ENCODE measurements around the gene PTTG1. TPM values are rescaled to one million over a fixed set of nuclear protein-coding genes. Genes with fewer than 3 reads are reported as not detected.

PTTG1 gene
- total and polyA plus RNA-seq, 9 donors, result 0.77 to 12.9 (median 3.6) TPM; not detected in 1

GRCh38 chr5:160441311-160441781, 19.7 kb downstream of the PTTG1 start:
- no peak for TF ChIP-seq POLR2A (IDR thresholded peaks at IDR 0.05)
- no peak overlapping the region for H3K27ac ChIP-seq
- no peak overlapping the region for H3K4me3 ChIP-seq
- no peaks in the 10 kb centered on the region for H3K36me3 ChIP-seq
- H3K9me3 ChIP-seq, result no peaks in the 10 kb centered on the region
- H3K4me1 ChIP-seq (ENCODE audit: insufficient read depth), result no peaks in the 10 kb centered on the region
- no peaks in the 10 kb centered on the region for H3K27me3 ChIP-seq
- WGBS, 3 donors, result 15 to 54% (median 54%) methylated on average over 1 of the region's 1 CpG
- intact Hi-C loops (cut with DNase I), result no loop called here
- no peak for DNase-seq

GRCh38 chr5:160442824-160443431, 21.3 kb downstream of the PTTG1 start:
- Histone ChIP-seq H3K9me3 (no peaks in the 10 kb centered on the region), H3K27me3 (no peaks in the 10 kb centered on the region), H3K27ac (no peak overlapping the region), H3K4me1 (ENCODE audit: insufficient read depth) (no peaks in the 10 kb centered on the region), H3K4me3 (no peak overlapping the region), H3K36me3 (no peaks in the 10 kb centered on the region)
- no peak for DNase-seq
- intact Hi-C loops (cut with DNase I), result no loop called here
- TF ChIP-seq POLR2A (IDR thresholded peaks at IDR 0.05) (no peak), EP300 (IDR thresholded peaks at IDR 0.05) (no peak), CTCF (IDR thresholded peaks at IDR 0.05) (no peak)
- 81 to 85% (median 84%) methylated on average over 4 of the region's 4 CpGs for WGBS, 3 donors

GRCh38 chr5:160444407-160444806, 22.8 kb downstream of the PTTG1 start:
- 69 to 80% (median 71%) methylated on average over 1 of the region's 1 CpG for whole genome bisulfite sequencing, 3 donors
- DNase-seq, result no peak
- no peaks in the 10 kb centered on the region for H3K4me1 ChIP-seq (ENCODE audit: insufficient read depth)
- TF ChIP-seq EP300 (IDR thresholded peaks at IDR 0.05) (no peak), POLR2A (IDR thresholded peaks at IDR 0.05) (no peak), CTCF (IDR thresholded peaks at IDR 0.05) (no peak)
- intact Hi-C loops (cut with DNase I), result no loop called here
- no peak overlapping the region for H3K4me3 ChIP-seq
- H3K9me3 ChIP-seq, result no peaks in the 10 kb centered on the region
- no peak overlapping the region for H3K27ac ChIP-seq
- no peaks in the 10 kb centered on the region for H3K27me3 ChIP-seq
- no peaks in the 10 kb centered on the region for H3K36me3 ChIP-seq

GRCh38 chr5:160445132-160445531, 23.5 kb downstream of the PTTG1 start:
- no peaks in the 10 kb centered on the region for H3K36me3 ChIP-seq
- WGBS, 3 donors, result 58 to 78% (median 61%) methylated on average over 1 of the region's 1 CpG
- DNase-seq, result no peak
- no peak overlapping the region for H3K4me3 ChIP-seq
- H3K9me3 ChIP-seq, result no peaks in the 10 kb centered on the region
- TF ChIP-seq CTCF (IDR thresholded peaks at IDR 0.05) (no peak), POLR2A (IDR thresholded peaks at IDR 0.05) (no peak), EP300 (IDR thresholded peaks at IDR 0.05) (no peak)
- no peaks in the 10 kb centered on the region for H3K27me3 ChIP-seq
- H3K27ac ChIP-seq, result no peak overlapping the region
- no peaks in the 10 kb centered on the region for H3K4me1 ChIP-seq (ENCODE audit: insufficient read depth)
- intact Hi-C loops (cut with DNase I), result no loop called here

GRCh38 chr5:160445751-160446150, 24.1 kb downstream of the PTTG1 start:
- intact Hi-C loops (cut with DNase I), result no loop called here
- DNase-seq, result no peak
- Histone ChIP-seq H3K9me3 (no peaks in the 10 kb centered on the region), H3K36me3 (no peaks in the 10 kb centered on the region), H3K27ac (no peak overlapping the region), H3K4me3 (no peak overlapping the region), H3K4me1 (ENCODE audit: insufficient read depth) (no peaks in the 10 kb centered on the region), H3K27me3 (no peaks in the 10 kb centered on the region)
- no peak for TF ChIP-seq EP300 (IDR thresholded peaks at IDR 0.05)
- no peak for TF ChIP-seq POLR2A (IDR thresholded peaks at IDR 0.05)
- no peak for TF ChIP-seq CTCF (IDR thresholded peaks at IDR 0.05)
